ENCODE data around the gene RBM17.

The RBM17 gene

DNA sequence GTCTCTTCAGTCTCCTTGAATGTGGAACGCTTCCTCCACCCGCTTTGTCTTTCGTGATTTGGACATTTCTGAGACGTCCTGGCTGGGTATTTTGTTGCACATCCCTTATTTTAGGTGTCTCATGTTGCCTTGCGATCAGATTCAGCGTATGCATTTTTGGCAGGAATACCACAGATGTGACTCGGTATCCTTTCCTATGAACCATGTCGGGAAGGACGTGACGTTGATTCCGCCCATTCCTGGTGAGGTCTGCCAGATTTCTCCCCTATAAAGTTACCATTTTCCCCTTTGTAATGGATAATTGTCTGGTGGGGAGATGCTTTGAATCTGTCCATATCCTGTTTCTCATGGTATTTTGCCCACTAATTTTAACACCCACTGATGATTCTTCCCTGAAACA lies 49.6 kb downstream of the RBM17 start:
- no peak for DNase-seq

DNA sequence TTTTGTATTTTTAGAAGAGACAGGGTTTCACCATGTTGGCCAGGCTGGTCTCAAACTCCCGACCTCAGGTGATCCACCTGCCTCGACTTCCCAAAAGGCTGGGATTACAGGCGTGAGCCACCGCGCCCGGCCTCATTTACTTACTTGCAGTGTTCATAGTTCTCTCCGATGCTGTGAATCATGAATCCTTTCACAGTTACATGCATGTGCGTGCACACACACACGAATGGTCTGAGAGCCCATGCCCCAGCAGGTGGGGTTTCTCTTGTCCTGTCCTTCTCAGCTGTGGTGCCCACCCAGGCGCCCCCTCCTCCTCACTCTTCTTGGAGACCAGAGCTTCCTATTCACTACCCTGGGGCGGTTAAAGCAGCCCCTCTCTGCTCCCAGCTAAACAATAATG lies 50.6 kb downstream of the RBM17 start:
- DNase-seq, result no peak

DNA sequence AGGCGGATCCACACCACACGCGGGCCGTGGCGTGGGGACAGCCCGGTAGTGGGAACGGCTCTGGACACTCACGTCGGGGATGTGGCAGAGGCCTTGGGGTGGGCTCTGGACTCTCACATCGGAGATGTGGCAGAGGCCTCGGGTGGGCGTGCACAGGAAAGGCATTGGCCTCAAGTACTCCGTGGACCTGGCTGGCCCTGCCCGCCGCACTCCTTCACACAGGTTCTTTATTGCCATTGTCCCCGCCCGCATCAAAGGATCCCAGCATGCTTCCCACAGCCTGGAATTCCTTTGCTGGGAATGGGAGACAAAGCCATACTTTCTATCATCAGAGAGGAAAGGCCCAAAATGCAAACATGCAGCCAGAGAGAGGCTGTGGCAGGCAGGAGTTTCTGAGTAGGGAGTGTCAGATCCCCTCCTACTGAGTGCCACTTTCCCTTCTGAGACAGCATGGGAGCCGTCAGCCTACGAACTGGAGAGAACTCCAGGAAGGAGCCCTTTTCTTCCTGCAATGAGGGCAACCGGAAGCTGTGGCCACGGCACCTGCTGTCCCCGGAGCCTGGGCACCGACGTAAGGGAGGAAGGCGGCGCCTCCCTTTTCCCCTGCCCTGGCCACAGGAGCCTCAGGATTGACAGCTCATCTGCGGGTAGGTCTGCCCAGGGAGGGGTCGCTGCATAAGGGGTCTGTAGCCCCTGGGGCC lies 51.5 kb downstream of the RBM17 start:
- peak; percentile 50 for DNase-seq

DNA sequence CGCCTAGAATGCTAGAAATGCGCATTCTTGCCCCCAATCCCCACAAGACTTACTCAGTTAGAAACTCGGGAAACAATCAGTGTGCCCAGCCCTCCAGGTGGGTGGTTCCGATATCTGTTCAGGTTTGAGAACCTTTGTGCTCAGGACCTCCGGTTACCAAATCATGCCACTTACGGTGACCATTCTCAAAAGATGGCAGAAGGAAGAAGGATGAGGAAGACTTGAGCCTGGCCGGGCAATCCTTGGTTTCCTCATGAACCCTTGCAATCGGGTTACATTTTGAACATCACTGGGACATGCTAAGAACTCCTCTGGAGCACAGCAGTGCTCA lies 52.1 kb downstream of the RBM17 start:
- no peak for DNase-seq

DNA sequence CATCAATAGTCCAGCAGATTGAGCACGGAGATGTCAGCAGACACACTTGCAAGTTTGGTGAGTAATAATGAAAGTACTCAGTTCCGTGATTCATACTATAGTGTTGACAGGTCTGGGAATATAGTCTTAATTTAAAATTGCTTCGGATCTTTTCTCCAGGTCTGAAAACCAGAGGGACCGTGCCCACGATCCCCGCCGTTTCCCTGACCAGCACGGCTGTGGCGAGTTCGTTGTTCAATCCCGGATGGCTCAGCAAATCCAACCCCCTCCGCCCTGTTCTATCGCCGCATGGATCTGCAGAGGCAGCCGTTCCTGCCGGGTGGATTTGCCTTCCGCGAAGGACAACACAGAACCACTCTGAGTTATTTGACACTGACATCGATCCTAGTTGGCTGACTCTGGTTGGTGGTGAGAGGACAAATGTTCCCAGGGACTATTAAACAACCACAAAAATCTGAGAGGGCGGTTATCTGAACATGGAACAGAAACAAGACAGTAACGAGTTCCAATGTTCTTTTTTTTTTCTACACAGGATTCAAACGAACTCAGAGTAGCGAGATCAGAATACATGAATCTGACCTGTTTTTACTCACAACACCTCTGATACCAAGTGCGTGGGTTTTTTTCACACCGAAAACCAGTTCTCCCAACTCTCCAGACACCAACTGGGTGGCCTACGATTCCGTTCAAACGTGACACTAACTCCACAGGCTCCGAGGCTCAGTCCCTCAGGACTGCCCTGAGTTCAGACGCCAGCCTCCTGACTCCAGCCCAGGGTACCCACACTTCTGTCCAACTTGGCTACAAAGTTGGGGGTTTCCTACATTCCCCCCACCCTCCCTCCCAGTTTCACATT lies 52.7 kb downstream of the RBM17 start:
- DNase-seq, result peak; percentile 62

DNA sequence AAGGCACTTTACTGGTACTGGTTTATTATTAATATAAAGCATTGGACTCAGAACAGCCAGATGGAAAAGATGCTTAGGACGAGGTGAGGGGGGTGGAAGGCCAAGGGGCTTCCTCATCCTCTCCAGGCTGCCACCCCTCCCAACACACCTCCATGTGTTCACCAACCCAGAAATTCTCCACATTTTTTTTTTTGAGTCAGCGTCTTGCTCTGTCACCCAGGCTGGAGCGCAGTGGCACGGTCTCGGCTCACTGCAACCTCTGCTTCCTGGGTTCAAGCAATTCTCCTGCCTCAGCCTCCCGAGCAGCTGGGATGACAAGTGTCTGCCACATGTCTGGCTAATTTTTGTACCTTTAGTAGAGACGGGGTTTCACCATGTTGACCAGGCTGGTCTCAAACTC lies 53.4 kb downstream of the RBM17 start:
- peak; percentile 37 for DNase-seq

DNA sequence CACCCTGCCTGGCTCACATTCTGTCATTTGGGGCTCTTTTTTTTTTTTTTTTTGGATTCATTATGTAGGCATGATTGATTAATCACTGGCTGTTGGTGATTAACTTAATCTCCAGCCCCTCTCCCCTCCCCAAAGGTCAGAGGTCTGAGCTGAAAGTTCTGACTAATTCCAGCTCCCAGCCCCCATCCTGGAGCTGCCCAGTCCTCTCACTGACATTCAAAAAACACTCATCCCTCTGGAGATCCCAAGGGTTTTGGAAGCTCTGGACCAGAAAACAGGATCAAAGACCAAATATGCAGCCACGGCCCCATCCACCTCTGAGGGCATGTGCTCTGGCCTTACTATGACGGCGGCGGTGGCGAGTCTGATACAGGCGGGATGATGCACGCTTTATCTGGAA lies 53.8 kb downstream of the RBM17 start:
- no peak for DNase-seq

DNA sequence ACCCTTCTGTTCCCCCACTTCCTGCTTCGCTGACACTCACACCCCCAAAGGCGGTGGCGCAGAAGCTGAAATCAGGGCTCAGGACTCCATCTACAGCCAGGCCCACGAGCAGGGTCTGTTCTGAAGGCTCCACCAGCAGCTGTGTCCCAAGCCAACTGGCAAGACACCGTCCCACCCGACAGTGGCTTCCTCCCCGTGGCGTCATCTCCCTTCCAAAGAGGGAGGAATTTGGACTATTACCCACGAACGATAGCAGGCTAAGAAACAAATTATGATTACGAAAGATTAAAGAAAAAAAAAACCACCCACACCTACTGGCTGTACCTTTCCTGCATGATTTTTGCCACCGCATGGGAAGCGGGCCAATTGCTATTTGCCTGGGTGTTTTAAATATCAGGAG lies 54.3 kb downstream of the RBM17 start:
- DNase-seq, result no peak

DNA sequence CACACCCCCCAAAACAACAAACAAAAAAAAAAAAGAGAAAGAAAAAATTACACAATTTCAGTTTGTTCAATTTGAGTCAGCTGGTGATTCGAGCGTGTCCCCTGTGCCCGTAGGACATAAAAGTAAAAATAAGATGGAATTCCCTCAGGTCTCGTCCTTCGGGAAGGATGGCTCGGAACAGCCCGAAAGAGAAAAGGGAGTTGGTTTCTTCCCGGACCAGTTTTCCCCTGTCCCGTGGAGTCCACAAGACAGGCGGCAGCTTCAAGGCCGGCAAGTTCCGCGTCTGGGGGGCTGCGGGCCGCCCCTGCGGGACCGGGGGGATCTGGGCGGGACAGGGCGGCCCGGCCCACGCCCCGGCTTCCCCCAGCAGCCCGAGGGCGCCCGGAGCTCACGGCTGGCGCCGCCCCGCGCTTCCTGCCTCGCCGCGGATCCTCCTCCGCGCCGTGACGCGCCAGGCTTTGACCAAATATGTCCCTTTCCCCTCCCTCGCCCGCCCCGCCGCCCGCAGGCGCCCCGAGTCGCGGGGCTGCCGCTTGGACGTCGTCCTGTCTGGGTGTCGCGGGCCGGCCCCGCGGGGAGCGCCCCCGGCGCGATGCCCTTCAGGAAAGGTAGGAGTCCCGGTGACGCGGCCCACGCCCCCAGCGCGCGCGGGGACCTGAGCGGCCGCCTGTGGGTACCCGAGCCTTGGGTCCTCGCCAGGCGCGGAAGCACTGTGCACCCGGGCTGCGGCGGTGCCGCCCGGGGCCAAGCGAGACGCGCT lies 55.8 kb downstream of the RBM17 start:
- peak; percentile 92 for DNase-seq

DNA sequence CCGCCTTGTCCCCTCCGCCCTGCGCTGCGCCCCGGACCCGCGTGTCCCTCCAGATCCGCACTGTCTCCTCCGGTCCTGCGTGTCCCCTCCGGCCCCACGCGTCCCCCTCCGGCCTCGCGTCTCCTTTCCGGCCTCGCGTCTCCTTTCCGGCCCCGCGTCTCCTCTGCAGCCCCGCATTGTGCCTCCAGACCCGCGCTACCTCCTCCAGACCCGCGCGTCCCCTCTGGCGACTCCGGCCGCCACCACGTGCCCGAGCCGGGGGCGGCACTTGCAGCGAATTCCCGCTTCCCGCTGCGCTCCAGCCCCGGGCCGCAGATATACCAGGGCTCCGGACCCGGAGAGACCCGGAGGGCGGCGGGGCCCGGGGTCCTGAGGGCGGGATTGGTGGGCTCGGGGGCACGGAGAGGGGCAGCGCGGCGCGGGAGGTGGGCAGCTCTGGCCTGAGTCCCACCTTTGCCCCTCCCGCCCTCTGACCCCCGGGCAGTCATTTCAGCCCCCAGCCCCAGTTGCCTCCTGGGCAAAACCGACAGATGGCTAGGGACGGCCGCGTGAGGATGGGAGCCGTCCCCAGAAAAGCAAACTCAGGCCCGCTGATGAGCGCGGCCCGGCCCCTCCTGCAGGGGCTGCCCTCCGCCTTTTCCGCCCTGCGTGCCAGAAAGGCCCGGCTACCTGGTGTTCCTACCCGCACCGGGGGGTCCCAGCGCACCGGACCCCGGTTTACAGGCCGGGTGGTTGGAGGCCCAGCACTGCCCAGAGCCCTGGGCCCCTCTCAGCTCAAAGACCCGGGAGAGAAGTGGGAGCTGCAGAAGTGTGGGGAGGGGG lies 56.5 kb downstream of the RBM17 start:
- DNase-seq, result peak; percentile 24

DNA sequence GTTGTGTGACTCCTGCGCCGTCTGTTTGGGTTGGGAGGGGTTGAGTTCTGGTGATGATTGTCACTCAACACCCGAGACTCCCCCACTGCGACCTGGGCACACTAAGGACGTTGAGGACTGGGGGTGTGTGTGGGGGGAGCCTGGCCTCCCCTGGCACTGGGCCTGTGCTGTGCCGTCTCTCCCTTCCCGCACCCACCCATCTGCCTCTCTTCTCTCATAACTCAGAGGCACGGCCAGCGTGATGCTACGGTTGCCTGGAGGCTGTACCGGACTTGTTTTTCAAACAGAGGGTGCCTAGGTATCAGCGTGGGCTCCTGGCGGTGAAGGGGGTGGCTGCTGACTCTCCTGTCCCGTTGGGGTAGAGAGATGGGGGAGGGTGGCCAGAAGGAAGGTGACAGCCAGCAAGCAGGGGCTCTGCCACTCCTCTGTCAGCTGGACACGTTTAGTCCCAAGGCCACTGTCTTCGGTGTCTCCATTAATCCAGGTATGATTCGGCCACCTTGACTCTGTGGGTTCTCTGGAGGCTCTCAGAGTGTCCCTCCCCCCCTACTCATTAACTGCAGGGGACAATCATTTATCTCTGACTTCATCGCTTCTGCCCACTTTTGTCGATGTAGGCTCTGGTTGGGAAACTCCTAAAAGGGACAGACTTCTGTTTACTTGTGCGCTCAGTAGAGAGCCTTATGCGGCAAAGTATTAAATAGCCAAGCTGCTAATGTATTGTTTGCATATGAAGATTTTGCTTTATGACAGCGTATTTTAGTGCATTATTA lies 57.4 kb downstream of the RBM17 start:
- no peak for DNase-seq

DNA sequence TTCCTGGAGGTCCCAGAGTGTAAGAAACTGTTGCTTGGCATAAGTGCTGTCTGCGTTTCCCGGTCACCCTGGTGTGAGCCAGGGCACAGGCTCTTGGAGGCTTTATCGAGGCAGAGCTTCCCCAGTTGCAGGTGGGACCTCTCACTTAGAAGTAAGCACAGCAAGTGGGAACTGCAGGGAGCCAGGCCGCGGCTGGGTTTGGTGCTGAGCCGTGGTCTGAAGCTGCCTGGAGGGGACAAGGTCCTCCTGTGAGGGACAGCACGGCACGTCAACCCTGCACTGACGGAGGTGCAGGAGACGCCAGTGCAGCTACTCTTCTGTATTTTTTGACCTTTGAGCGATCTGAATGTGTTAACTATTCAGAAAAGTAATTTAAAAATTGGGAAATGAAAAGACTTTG lies 58.1 kb downstream of the RBM17 start:
- no peak for DNase-seq

DNA sequence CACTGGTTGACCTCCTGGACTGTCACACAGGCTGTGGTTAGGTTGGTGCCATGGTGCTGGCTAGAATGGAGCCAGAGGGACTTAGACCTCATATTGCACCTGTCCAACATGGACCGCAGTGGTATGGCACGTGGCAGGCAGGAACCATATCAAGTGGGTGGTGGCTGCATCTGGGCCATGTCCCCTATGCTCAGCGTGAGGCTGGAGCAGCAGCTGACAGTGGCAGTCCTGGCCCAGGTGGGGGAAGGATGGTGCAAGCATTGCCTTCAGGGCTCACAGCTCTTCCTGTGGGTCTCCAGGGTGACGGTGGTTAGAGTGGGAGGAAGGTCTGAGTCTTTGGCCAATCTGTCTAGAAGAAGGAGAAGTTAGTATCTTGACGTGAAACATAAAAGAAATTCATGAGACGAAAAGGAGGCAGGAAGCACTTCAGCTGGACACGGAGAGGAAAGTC lies 59.4 kb downstream of the RBM17 start:
- no peak for DNase-seq

DNA sequence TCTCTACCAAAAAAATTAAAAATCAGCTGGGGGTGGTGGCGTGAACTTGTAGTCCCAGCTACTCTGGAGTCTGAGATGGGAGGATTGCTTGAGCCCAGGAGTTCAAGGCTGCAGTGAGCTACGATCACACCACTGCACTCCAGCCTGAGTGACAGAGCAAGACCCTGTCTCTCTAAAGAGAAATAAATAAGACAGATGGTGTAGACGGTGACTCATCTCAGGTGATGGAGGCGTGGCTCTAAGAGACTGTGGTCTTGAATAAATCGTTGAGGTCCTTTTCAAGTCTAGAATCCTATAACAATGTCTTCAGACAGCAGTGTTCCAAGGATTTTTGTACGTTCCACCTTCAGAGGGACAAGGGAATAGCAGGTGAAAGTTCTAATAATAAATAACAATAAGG lies 60.1 kb downstream of the RBM17 start:
- peak; percentile 27 for DNase-seq

DNA sequence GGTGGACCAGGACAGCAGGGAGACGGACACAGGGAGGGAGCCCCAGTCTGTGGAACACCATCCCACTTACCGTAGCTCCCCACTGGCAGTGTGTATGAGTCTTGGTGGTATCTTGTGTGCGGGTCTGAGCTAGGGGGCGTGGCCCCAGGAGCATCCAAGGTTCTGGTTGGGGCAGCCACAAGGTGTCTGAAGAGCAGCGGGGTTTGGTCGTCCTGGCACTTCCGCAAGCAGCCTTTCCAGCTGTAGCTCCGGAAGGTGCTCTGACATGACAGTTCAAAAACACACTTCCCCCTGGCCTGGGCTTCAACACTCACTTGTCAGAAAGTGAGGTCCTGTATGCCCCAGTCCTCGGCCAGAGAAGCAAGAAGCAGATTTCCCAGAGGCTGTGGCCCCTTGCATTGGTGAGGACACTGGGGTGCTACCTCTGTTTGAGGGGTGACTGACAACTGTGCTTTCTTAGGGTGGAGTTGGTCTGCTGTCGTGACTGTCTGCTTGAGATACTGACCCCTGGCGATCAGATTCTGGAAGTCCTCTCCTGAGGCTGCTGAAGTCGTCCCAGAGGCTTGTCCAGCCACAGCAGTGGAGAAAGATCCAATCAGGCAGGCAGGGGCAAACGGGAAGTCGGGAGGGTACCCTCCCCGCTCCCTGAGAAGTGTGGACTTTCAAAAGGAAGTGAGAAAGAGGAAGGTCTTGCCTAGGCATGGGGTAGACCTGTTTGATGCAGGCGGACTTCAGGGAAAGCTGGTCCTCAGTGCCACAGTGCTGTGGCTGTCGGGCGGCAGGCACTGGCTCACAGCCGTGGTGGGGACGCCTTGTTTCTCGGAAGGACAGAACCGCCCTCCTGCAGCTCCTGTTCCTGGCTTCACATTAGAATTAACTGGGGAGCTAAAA lies 62.5 kb downstream of the RBM17 start:
- peak; percentile 59 for DNase-seq

DNA sequence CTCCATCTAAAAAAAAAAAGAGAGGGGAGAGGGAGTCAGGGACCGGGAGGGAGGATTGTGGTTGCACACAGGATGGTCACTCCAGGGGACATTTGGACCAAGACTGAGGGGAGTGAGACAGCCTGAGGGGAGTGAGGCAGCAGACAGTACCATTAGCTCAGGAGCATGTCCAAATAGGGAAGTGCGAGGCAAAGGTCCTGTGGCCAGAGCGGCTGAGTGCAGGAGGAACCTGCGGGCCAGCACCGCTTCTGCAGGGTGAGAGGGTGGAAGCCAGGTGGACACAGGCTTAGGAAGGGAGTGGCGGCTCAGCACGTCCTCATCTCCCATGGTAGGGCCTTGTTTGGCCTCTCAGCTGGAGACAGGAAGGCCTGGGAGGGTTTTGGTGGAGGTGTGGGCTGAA lies 65.0 kb downstream of the RBM17 start:
- no peak for DNase-seq

DNA sequence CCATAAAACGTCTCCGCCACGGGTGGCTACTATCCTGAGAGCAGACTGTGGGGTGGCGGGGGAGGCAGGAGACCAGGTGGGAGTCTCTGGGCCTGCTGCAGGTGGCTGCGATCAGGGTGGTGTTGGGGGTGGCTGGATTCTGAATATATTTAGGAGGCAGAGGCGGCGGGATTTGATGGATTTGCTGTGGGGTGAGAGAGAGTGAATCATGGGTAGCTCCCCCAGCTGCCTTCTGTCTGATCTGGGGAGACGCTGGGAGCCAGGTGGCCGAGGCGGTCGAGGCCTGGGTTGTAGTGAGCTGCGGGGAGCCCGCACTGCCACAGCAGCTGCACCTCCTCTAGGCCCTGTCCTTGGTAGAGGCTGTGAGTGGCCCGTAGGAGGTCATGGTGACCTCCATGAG lies 65.7 kb downstream of the RBM17 start:
- DNase-seq, result no peak

DNA sequence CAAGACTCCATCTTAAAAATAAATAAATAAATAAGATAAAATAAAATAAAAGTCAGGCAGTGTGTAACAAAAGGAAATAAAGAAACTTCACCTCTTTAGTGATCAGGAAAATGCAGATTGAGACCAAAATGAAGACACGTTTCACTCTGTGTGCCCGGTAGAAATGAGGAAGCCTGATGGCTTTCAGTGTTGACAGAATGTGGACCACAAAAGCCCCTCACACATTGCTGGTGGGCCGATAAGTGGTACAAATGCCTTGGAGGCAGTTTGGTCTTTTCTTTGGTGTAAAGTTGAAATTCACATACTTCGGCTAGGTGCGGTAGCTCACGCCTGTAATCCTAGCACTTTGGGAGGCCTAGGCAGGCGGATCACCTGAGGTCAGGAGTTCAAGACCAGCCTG lies 69.4 kb downstream of the RBM17 start:
- no peak for DNase-seq

DNA sequence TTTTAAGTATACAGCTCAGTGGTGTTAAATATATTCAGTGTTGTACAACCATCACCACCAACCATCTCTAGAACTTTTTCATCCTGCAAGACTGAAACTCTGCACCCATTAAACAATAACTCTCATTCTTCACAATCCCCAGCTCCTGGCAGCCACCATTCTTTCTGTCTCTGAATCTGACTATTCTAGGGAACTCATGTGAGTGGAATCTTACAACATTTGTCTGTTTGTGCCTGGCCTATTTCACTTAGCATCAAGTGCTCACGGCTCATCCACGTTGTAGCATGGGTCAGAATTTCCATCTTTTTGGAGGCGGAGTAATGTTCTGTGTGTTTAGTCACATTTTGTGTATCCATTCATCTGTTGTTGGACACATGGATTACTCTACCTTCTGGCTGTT lies 73.1 kb downstream of the RBM17 start:
- DNase-seq, result no peak

DNA sequence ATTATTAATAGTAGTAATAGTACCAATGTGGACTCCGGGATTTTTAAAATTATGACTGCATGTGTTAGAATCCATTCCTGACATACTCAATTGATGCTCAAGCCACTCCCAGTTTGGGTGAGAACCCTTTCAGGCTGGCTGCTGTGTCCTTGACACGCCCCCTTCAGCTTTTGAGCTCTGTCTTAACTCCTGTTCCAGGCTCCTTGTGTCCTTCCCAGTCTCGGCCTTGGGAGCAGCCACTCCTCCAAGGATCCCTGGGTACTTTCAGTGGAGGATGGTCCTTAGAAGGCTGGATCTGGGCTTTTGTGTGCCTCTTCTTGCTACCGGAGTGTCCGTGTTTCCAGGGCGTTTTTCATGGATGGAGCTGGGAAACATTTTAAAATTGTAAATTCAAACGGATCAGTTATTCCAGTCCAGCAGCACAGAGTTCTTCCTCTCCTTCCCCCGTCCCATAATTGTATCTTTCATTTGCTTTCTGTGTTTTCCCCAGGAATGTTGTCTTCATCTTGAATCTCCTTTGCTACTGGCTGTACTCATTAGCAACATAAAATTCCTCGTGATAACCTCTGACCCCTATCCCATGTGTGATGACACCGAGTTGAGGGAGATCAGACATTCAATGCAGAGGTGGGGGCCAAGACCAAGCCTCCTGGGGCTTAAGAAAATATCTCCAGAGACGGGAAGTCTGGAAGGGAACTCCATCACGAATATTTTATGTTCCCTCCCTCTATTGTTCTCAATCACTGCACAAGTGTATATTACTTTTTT lies 73.9 kb downstream of the RBM17 start:
- no peak for DNase-seq

Measured in activated CD4-positive, alpha-beta T cell treated with anti-CD3 and anti-CD28 coated beads for 48 hours (primary cell).